H9 (cell line): ENCODE results near the gene SLIT1. TPM values are rescaled to one million over a fixed set of nuclear protein-coding genes. Genes with fewer than 3 reads are reported as not detected.

Experiments
- DNase-seq: peaks from one replicate; pipeline ENCODE4 v3.0.0-alpha.2; 2017
- H2AFZ ChIP-seq: one replicate; pipeline ENCODE4 v1.6.1; 2013; ENCODE audit warnings: mild to moderate bottlenecking, low read length, control low read depth, moderate library complexity
- H2AK5ac ChIP-seq: 2 replicates; pipeline ENCODE4 v1.6.1; 2013; ENCODE audit warnings: low read length, control low read depth, mixed read lengths; ENCODE audit not compliant: insufficient read length
- H2BK120ac ChIP-seq: one replicate; pipeline ENCODE4 v1.6.1; 2013; ENCODE audit warnings: low read depth, mild to moderate bottlenecking, low read length, control low read depth, inconsistent platforms; ENCODE audit not compliant: poor library complexity, severe bottlenecking
- H2BK12ac ChIP-seq: 2 replicates; pipeline ENCODE4 v1.6.1; 2013; ENCODE audit warnings: low read length, control low read depth, mixed read lengths, low read depth; ENCODE audit not compliant: insufficient read length
- H2BK15ac ChIP-seq: 2 replicates; pipeline ENCODE4 v1.6.1; 2013; ENCODE audit warnings: low read depth, low read length, control low read depth
- H2BK20ac ChIP-seq: one replicate; pipeline ENCODE4 v1.6.1; 2013; ENCODE audit warnings: low read depth, mild to moderate bottlenecking, low read length, control low read depth, inconsistent platforms; ENCODE audit not compliant: poor library complexity, severe bottlenecking
- H2BK5ac ChIP-seq: 2 replicates; pipeline ENCODE4 v1.6.1; 2013; ENCODE audit warnings: low read length, control low read depth, mixed read lengths; ENCODE audit not compliant: insufficient read length
- H3K14ac ChIP-seq: 2 replicates; pipeline ENCODE4 v1.6.1; 2013; ENCODE audit warnings: low read length, control low read depth; ENCODE audit not compliant: insufficient read depth
- H3K18ac ChIP-seq: 2 replicates; pipeline ENCODE4 v1.6.1; 2013; ENCODE audit warnings: low read depth, mild to moderate bottlenecking, mixed read lengths, low read length, control low read depth; ENCODE audit not compliant: insufficient read length
- H3K23ac ChIP-seq: 2 replicates; pipeline ENCODE4 v1.6.1; 2013; ENCODE audit warnings: low read length, control low read depth, mixed read lengths, low read depth; ENCODE audit not compliant: insufficient read length
- H3K23me2 ChIP-seq: 2 replicates; pipeline ENCODE4 v1.6.1; 2013; ENCODE audit warnings: low read depth, mild to moderate bottlenecking, mixed read lengths, low read length, control low read depth; ENCODE audit not compliant: insufficient read length, poor library complexity, severe bottlenecking
- H3K27ac ChIP-seq: 2 replicates; pipeline ENCODE4 v1.5.1; 2013; ENCODE audit warnings: low read length, control low read depth, mixed read lengths, low read depth; ENCODE audit not compliant: insufficient read length
- H3K27me3 ChIP-seq: 2 replicates; pipeline ENCODE4 v1.6.1; 2013; ENCODE audit warnings: low read length, control low read depth, inconsistent platforms; ENCODE audit not compliant: insufficient read depth
- H3K4ac ChIP-seq: 2 replicates; pipeline ENCODE4 v1.6.1; 2013; ENCODE audit warnings: low read depth, mild to moderate bottlenecking, control low read depth, inconsistent platforms, low read length, moderate library complexity
- H3K4me1 ChIP-seq: 2 replicates; pipeline ENCODE4 v1.6.1; 2013; ENCODE audit warnings: low read length, control low read depth, inconsistent platforms; ENCODE audit not compliant: insufficient read depth
- H3K4me2 ChIP-seq: 2 replicates; pipeline ENCODE4 v1.6.1; 2013; ENCODE audit warnings: low read length, control low read depth, mixed read lengths; ENCODE audit not compliant: insufficient read length, insufficient read depth
- H3K56ac ChIP-seq: 2 replicates; pipeline ENCODE4 v1.6.1; 2013; ENCODE audit warnings: low read depth, mild to moderate bottlenecking, mixed read lengths, low read length, control low read depth; ENCODE audit not compliant: insufficient read length
- H3K79me1 ChIP-seq: 2 replicates; pipeline ENCODE4 v1.6.1; 2013; ENCODE audit warnings: low read depth, mild to moderate bottlenecking, moderate library complexity, low read length, control low read depth, inconsistent platforms; ENCODE audit not compliant: insufficient read depth, poor library complexity, severe bottlenecking
- H3K79me2 ChIP-seq: 2 replicates; pipeline ENCODE4 v1.6.1; 2013; ENCODE audit warnings: low read length, control low read depth, inconsistent platforms; ENCODE audit not compliant: insufficient read depth
- H3K9ac ChIP-seq: 2 replicates; pipeline ENCODE4 v1.6.1; 2013; ENCODE audit warnings: low read length, control low read depth, mixed read lengths; ENCODE audit not compliant: insufficient read length; ENCODE audit errors: extremely low read depth
- H3K9me3 ChIP-seq: one replicate; pipeline ENCODE4 v1.6.1; 2013; ENCODE audit warnings: low read depth, low read length, inconsistent platforms; ENCODE audit not compliant: control insufficient read depth
- H3T11ph ChIP-seq: one replicate; pipeline ENCODE4 v1.6.1; 2013; ENCODE audit warnings: mild to moderate bottlenecking, low read length, control low read depth, inconsistent platforms
- H4K20me1 ChIP-seq: one replicate; pipeline ENCODE4 v1.6.1; 2013; ENCODE audit not compliant: control insufficient read depth, insufficient read length, insufficient read depth
- H4K5ac ChIP-seq: 2 replicates; pipeline ENCODE4 v1.6.1; 2013; ENCODE audit warnings: low read depth, mild to moderate bottlenecking, mixed read lengths, low read length, control low read depth; ENCODE audit not compliant: insufficient read length
- H4K8ac ChIP-seq: replicated peaks from 2 replicates; pipeline ENCODE4 v1.6.1; 2013; ENCODE audit warnings: low read length, control low read depth, mixed read lengths, low read depth; ENCODE audit not compliant: insufficient read length
- H4K91ac ChIP-seq: 2 replicates; pipeline ENCODE4 v1.6.1; 2013; ENCODE audit warnings: low read depth, mild to moderate bottlenecking, moderate library complexity, mixed read lengths, low read length, control low read depth; ENCODE audit not compliant: insufficient read length
- H3K27ac Mint-ChIP-seq, 3 experiments: 2 replicates in 2 of 3; 3 replicates in 1 of 3; pipeline ENCODE4 v1.8.0; 2020 to 2021; ENCODE audit warnings: mixed read lengths in 3 of 3, mild to moderate bottlenecking in 1 of 3, moderate library complexity in 1 of 3
- H3K27me3 Mint-ChIP-seq: 2 replicates; pipeline ENCODE4 v1.8.0; 2021; ENCODE audit warnings: low read depth, mild to moderate bottlenecking, moderate library complexity, mixed read lengths
- H3K36me3 Mint-ChIP-seq, 3 experiments: 2 replicates in 2 of 3; 3 replicates in 1 of 3; pipeline ENCODE4 v1.8.0; 2020 to 2021; ENCODE audit warnings: low read depth in 3 of 3, mixed read lengths in 3 of 3; ENCODE audit not compliant: insufficient read depth in 1 of 3
- H3K4me1 Mint-ChIP-seq, 2 experiments: 2 replicates each; pipeline ENCODE4 v1.8.0; 2020; ENCODE audit warnings: mixed read lengths in 2 of 2
- H3K4me3 Mint-ChIP-seq, 2 experiments: 2 replicates in 1 of 2; 3 replicates in 1 of 2; pipeline ENCODE4 v1.8.0; 2020 to 2021; ENCODE audit warnings: mild to moderate bottlenecking in 2 of 2, mixed read lengths in 2 of 2, moderate library complexity in 1 of 2
- H3K9me3 Mint-ChIP-seq, 2 experiments: 2 replicates in 1 of 2; 3 replicates in 1 of 2; pipeline ENCODE4 v1.8.0; 2020; ENCODE audit warnings: mild to moderate bottlenecking in 2 of 2, mixed read lengths in 2 of 2, moderate library complexity in 1 of 2
- CTCF ChIP-seq: fragments of 200-600 bp; sonication (generic); conservative IDR thresholded peaks from 3 replicates; pipeline ENCODE4 v1.8.0; 2021; ENCODE audit warnings: antibody characterized with exemption, mild to moderate bottlenecking
- WGBS: extraction: QIAGEN DNeasy Blood & Tissue Kit; methylation state at CpG from one replicate; pipeline ENCODE4 v1.1.7; 2013; ENCODE audit warnings: missing lambda C conversion rate, low lambda C conversion rate, mixed read lengths; ENCODE audit not compliant: insufficient read length; ENCODE audit errors: extremely low coverage; 5-methylcytosine and 5-hydroxymethylcytosine counted together
- total RNA-seq: library from RNA; stranded (reverse); gene quantifications from 2 replicates; pipeline ENCODE4 v1.2.1, GENCODE V29; 2021

The SLIT1 gene
- total RNA-seq, 1 experiment from 2014 or later = 0.57 TPM

GRCh38 chr10:96975136-96975535 lies 210.6 kb downstream of the SLIT1 start:
- no peak overlapping the region for H3K27ac Mint-ChIP-seq
- H3K56ac ChIP-seq = no peak overlapping the region

More at GRCh38 chr10:96975136-96975535, 210.6 kb downstream of the SLIT1 start:
- Histone ChIP-seq H4K20me1 (no peaks in the 10 kb centered on the region), H3K4me1 (no peaks in the 10 kb centered on the region), H4K8ac (no peak overlapping the region), H3K23me2 (no peaks in the 10 kb centered on the region), H3K23ac (no peak overlapping the region), H4K91ac (no peak overlapping the region), H3K9ac (no peak overlapping the region), H2BK120ac (no peak overlapping the region), H3K9me3 (no peaks in the 10 kb centered on the region), H4K5ac (no peak overlapping the region), H2BK12ac (no peak overlapping the region), H2AFZ (no peak overlapping the region), H3K79me1 (no peaks in the 10 kb centered on the region), H3T11ph (no peak overlapping the region), H2BK15ac (no peak overlapping the region), H3K27ac (no peak overlapping the region), H3K4me2 (no peak overlapping the region), H2BK20ac (no peak overlapping the region), H3K27me3 (no peaks in the 10 kb centered on the region), H3K4ac (no peak overlapping the region), H3K18ac (no peak overlapping the region), H3K14ac (no peak overlapping the region), H2BK5ac (no peak overlapping the region), H2AK5ac (no peak overlapping the region), H3K79me2 (no peaks in the 10 kb centered on the region)
- H3K4me1 Mint-ChIP-seq = no peaks in the 10 kb centered on the region
- H3K27me3 Mint-ChIP-seq = no peaks in the 10 kb centered on the region
- DNase-seq = no peak
- H3K9me3 Mint-ChIP-seq = no peaks in the 10 kb centered on the region
- no CpG with 5 or more reads among the region's 2 CpGs for WGBS
- H3K36me3 Mint-ChIP-seq = no peaks in the 10 kb centered on the region
- no peak overlapping the region for H3K4me3 Mint-ChIP-seq
- TF ChIP-seq CTCF = no peak
